GM19023 (cell line): ENCODE measurements around the gene VWA8.

Experiments
- ATAC-seq: cut with Tn5 transposase; IDR thresholded peaks from one replicate; pipeline ENCODE4 v1.9.1; 2021; ENCODE audit warnings: mild to moderate bottlenecking, moderate library complexity; ENCODE audit not compliant: unreplicated experiment

Gene VWA8

DNA sequence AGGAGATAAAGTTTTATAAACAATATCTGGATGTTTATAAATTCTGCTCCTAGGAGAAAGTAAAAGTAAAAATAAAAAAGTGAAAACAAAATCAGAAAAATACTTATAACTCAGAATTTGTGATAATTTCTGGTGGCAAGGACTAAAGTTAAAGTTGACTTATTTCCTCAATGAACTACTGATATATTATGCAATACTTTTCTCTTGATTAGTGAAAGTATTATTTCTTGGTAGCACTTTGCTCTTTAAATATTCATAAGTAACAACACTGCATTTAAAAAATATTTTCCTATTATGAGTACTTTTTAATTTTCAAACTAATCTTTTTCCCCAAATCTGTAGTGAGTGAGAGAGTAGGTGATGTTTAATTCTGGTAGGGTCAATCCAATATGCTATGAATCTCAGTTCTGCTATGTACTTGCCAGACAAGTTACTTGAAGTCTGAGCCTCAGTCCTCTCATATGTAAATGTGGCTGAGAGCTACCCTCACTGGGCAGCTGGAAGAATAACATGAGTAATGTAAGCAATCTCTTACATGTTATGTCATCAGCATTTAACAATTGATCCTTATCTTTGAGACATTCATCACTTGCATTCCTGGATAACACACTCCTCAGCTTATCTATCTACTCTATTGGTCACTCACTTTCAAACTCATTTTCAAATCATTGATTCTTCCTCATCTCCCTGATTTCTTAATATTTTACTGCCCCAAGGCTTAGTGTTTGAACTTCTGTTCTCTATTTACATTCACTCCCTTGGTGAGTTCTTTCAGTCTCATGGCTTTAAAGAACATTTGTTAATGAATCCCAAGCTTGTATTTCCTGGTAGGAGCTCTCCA, 264.5 kb downstream of the VWA8 start:
- ATAC-seq = no peak

DNA sequence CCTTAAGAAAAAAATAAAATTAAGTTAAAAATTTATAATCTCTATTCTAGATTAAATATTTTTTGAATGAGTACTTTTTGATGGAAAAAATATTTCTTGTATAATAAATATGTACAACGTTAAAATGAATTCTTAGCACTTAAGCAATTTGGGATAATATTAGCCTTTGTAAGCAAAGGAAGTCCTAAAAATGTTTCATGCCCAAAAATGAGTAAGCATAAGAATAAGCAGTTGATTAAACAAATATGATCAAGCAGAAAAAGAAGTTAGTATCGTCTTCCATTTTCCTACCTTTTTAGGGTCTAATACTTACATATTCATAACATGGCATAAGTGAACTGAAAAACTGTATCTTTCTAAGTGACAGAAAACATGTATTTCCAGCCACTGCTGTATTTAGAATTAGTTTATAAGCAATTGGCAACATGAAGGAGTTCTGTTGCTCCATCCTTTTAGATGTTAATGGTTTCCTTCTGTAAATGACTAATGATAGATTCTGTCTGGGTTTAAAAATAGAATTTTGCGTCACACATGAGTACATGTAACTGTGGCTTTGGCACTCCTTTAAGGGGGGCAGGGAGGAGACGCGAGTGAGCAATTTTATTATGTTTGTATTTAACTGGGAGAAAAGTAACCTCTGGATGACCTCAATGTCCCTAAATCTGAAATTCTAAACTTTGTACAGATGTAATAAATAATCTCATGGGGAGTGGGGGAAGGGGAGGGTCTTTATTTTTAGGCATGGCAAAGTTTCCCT, 266.2 kb downstream of the VWA8 start:
- peak; percentile 70 for ATAC-seq

DNA sequence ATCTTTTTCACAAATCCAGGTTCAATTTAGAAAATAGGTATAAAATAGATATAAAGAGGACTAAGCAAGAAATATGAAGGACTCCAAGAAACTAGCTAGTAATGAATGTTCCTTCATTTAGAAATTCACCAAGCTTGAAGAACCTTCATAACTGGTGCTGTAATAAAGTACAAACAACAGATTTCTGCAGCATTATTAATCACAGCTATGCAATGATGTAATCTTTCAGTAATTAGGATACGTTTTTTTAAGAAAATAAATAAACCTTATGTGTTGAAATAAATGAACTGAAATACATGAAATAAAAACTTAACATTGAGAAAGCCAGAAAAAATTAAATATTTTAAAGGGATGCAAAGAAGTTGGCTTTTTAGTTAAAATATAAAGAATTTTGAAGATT, 267.5 kb downstream of the VWA8 start:
- no peak for ATAC-seq

DNA sequence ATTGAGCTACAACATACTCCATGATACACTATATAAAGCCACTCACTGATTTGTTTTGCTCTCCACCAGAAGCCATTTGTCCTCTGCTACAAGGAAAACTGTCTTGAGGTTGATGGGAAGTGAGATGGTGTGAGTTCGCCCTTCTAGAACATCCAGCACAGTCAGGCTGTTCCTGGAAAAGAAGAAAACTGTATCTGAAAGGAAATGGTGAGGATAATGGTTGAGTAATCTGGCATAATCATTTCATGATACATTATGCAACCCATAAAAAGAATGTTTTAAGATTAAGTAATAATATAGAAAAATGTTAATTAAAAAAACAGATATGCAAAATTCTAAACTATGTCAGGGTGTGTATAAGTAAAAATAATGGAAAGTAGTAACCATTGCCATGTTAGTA, 269.6 kb downstream of the VWA8 start:
- ATAC-seq = no peak

DNA sequence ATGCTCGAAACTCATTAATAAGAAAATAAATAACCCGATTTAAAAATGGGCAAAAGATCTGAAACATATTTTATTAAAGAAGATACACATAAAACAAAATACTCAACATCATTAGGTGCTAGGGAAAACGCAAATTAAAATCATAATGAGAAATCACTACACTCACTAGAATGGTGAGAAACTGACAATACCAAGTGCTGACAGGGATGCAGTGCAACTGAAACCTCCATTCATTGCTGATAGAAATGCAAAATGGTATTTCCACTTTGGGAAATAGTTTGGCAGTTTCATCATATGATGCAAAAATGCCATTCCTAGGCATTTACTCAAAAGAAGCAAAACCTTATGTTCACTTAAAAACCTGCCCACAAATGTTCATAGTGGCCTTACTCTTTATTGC, 278.1 kb downstream of the VWA8 start:
- no peak for ATAC-seq

DNA sequence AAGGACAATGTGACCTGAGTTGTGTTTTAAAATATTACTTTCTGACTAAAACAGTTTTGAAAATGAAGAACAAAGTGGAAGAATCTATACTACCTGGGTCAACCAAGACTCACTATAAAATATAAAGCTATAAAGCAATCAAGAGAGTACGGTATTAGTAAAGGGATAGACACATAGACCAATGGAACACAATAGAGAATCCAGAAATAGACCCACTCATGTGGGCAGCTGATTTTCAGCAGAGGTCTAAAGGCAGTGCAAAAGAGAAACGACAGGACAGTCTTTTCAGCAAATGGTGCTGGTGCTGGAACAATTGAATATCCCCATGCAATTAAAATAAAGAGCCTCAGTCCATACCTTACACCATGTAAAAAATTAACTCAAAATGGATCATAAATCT, 278.9 kb downstream of the VWA8 start:
- ATAC-seq = no peak

DNA sequence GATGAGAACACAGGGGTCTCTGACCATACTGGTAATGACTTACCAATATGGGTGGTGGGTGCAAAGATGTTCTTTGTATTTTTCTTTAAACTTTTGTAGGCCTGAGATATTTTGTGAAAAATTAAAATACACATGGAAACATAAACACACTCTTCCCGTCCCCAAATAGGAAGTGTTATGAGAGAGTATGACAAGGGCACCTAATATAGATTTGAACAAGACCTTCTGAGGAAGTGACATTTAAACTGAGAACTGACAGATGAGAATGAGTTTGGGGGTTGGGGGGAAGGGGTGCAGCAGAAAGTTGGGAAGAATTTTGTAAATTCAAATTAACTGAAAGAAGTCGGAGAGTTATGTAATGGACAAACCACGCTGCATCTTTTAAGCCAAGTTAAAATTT, 279.3 kb downstream of the VWA8 start:
- no peak for ATAC-seq

DNA sequence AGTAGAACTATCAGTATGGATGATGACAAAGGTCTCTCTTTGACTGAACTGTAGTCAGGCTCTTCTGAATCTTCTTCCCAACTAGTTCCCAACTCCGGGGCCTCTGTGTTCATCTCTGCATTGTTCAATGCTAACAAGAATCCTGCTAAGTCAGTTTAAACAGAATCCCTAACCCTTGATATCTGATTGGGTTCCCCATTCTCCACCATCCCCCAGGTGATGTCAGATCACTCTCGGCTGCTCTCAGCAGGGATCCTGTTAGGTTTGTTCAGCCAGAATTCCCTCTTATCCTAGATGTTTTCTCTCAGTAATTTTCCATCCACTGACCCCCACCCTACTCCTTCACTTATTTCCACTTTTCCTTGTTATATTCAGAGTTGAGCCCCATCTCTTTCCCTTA, 280.0 kb downstream of the VWA8 start:
- no peak for ATAC-seq

DNA sequence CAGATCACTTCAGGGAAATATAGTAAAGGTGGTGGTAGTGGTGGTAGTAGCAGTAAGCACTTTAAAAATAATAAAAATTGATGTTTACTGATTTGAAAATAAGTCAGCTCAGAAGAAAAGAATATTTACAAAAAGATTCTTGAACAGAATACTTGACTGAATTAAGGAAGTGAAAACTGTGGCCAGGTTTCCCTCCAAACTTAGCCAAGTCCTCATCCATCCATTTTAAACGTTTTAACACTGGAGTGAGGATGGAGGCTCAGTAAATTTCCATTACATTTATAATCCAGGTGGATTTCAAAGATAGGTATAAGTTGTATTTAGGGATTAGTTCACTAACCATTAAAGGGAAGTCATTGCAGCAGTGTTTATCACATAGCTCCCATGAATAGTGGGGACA, 282.1 kb downstream of the VWA8 start:
- ATAC-seq = no peak

DNA sequence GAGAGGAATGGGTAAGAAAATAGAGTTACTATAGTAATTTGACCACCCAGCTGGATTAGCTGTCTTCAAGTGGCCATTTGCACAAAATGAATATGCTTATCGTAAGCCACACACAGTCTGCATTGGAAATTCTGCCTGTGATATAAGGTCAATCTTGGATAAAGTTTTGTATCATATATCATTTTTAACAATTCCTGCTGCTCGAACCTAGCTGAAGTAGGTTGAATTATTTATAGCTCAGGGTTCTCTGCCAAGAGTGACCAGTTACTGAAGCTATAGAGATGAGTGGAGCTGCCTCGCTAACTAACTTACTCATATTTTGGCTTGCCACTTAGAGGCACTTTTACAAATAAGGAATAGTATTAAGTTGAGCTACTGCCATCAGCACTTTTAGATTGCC, 282.7 kb downstream of the VWA8 start:
- ATAC-seq = no peak

DNA sequence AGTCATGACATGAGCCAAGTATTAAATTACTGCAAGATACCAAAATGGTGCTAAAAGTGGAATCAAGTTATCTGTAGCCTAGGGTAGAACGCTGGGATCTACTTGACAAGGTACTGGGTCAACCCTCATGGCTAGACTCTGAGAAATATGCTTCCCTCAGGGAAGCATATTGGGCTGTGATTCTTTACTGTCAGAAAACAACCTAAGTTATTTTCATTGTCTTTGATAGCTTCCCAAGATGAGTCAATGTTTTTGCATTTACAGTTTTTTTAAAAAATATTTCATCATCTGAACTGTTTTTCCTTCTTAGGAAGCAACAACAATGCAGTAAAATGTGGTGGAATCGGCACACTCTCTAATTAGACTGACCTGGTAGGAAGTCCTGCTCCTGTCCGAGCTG, 285.6 kb downstream of the VWA8 start:
- ATAC-seq = no peak

DNA sequence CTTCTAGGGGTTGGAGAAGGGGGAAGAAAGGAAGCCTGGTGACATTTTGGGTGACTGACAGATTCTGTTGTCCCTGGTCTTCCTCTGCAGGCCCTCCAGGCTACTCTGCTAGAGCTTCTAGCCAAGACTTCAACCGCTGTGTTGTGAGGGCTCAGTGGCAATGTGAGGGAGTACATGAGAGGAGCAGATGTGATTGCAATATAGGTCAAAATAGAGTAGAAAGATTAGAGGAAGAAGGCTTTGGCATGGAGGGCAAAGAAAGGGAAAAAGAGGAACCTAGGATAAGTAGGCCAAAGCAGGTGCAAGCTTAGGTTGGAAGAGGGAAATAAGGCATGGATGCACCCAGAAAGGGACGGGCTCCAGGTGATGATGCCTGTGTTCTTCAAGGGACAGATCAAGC, 286.7 kb downstream of the VWA8 start:
- no peak for ATAC-seq

DNA sequence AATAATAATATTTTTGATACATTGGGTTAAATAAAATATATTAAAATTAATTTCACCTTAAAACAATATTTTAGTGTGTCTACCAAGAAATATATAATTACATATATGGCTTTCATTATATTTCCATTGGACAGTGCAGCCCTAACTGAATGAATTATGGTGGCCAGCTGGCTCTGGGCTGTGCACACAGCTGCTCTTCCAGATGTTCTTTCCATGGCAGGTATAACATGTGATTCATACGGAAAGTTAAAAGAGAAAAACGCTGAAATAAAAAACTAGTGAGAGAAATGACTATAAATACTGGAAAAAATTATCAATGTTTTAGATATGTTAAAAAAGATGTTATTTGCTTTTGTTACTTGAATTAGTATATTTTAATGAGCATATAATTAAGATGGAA, 287.3 kb downstream of the VWA8 start:
- ATAC-seq = no peak

DNA sequence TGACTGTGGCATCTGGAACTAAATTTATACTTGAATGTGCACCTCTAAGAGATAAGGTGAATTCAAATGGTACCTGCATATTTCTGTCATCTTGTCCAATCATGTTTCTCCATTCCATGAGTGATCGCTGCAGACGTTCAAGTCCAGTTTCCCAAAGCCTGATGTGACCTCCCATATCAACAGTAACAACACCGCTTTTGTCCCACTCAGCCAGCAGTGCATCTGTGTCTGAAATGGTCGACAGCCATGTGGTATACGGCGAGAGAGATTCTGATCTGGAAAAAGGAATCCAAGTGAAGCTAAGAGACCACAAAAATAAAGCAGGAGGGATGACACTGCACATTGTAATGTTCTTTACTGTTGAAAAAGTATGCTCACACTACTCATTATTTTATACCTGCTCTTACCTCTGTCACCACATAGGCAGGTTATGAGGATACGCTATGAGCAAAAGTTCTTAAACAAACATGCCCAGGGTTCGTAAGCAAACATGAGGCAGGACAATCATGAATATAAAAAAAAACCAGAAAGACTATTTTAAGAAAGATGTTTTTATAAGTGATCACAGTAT, 290.0 kb downstream of the VWA8 start:
- ATAC-seq = no peak

DNA sequence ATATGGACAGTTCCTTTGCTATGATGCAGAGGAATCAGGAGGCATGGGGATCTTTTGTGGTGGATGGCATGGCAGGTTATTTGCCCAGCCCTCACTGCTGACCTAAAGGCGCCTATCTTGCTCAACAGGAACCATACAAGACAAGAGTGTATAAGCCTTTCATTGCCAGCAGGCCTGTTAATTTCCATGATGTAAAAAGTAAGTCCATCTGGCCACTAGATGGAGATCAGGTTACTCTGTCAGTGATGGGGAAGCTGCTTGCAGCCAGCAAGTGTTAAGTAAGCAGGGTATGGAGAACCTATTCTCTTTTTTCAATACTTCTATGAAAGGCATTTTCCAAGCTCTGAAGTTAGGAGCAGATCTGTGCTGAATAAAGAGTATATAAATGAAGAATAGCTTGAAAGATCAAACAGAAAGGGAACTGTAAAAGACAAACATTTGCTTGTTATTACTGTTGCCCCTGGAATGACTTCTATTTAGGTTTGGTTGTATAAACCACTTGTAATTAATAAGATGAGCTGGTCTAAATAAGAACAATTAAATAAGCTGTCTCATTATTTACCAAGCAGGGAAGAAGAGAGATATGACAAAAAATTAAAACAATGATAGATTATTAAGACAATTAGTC, 292.7 kb downstream of the VWA8 start:
- ATAC-seq = peak; percentile 73

DNA sequence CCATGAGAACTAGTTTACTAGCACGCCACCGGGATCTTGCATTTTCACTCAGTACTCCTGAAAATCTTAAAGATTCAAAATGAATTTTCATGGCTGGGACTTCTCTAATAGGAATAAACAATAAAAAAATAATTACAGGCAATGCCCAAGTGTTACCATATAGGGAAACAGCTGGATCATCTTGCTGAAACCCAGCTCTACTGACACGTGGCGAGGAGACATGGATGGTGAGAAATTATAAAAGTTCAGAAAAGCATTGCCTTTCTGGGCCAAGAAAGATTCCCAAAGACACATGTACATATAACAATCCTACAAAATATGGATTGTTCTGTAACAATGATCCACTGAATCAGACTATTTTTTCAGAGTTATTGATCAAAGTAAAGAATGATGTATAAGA, 294.3 kb downstream of the VWA8 start:
- no peak for ATAC-seq

DNA sequence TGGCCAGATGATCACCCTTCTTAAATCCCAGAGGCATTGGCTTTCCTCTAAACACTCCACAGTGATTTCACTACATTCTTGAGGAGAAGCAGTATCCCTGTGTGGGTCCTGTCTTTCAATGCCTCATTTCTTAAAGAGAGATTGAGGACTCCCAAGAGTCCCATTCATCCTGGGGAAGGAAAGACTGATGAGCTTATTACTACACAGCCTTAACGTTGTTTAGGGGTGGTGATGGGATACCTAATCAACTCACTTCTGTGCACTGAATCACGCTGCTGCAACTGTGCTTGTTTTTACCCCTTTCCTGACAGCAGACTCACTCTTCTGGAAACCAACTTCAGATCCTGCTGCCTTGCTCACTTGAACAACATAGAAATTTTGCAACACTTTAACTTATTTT, 300.5 kb downstream of the VWA8 start:
- no peak for ATAC-seq

DNA sequence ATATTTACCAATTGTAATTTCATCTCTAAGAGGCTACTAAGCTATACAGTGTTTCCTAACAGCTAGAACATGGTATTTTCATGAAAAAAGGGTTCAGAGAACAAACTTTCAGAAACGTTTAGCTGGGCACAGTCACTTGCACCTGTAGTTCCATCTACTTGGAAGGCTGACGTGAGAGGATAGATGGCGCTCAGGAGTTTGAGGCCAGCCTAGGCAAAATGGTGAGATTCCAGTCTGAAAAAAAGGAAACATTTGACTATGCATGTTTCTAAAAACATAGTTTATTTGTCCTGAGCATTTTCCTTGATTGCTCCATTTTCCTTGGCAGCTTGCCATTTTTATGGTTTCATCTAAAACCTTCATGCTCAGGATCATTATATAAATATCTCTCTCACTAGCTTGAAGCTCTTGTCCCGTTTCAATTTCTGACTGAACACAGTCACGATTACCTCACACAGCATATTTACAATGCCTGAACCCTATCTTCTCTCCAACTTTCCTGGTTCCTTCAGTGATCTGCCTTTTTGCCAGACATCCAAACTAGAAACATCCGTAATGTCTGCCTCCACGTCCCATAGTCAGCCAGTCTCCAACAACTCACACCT, 302.8 kb downstream of the VWA8 start:
- ATAC-seq = no peak

DNA sequence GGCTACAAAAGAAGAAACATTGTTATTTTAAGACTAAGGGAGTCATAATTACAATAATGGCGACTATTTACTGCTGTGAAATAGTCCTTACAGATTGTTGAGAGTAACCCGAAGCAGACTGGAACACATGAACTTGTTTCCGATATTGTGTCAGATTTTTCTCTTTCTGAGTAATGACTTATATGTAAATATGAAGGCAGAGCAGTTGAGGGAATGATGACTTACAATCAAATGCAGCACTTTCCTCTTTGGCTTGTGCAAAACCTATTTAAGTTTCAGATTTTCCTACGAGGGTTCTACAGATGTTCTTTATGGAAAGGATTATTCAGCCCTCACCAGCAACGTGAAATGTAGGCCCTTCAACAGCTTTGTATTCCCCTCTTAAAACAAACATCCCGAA, 304.9 kb downstream of the VWA8 start:
- no peak for ATAC-seq

DNA sequence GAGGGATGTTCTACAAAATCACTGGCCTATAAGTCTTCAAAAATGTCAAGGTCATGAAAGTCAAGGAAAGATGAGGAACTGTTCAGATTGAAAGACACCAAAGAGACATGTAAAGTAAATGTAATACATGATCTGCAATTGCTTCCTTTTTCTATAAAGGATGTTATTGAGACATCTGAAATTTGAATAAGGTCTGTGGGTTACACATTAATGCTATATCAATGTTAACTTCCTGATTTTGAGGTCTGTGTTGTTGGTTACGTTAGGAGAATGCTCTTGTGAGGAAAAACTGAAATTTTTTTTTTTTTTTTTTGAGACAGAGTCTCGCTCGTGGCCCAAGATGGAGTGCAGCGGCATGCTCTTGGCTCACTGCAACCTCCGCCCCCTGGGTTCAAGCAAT, 306.1 kb downstream of the VWA8 start:
- ATAC-seq = no peak

DNA sequence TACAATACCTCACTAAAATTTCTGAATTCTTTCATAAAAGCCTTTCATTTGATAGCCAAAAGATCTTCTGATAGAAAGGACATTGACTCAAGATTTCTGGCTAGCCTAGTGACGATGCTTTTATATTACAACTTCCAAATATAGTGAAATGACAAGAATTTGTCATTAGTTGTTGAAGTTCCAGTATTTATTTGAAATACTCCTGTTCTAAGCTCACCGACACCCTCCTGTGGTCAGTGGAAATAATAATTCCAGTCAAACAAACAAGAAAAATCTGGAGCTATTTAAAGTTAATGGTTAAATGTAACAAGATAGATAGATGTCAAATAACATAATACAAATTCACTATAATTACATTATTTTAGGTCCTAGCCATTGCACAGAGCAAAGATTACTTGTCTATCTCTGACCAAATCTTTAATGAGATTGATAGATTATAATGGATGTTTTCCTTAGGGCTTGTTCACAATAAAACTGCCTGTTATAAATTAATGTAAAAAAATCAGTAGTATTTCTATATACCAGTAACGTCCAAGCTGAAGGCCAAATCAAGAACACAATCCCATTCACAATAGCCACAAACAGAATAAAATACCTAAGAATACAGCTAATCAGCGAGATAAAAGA, 308.1 kb downstream of the VWA8 start:
- ATAC-seq = no peak
